Stomach (tissue), 4 donors: ENCODE data around the gene CUEDC1.
A peak's percentile ranks its signal among the peaks of the same experiment; 100 is the strongest.

Experiments
- POLR2A ChIP-seq, 4 donors: fragments of 450-650 bp; IDR thresholded peaks; one replicate each; pipeline ENCODE4 v1.6.1; 2016; ENCODE audit warnings: antibody characterized with exemption in 4 of 4, control low read depth in 2 of 4, mild to moderate bottlenecking in 1 of 4, moderate library complexity in 1 of 4
- POLR2AphosphoS5 ChIP-seq, 3 donors: sonication (generic); formaldehyde crosslinking; IDR thresholded peaks; one replicate each; pipeline ENCODE4 v1.6.1; 2016; ENCODE audit warnings: antibody characterized with exemption in 3 of 3
- TF ChIP-seq, protein P1 (sequence below), 7 experiments: fragments of 450-650 bp in 4 of 7; fragments of 200-600 bp in 3 of 7; sonication (generic) in 3 of 7; IDR thresholded peaks; one replicate each; pipeline ENCODE4 v1.5.1; 2016 to 2019; ENCODE audit warnings: antibody characterized with exemption in 7 of 7, control low read depth in 2 of 7, mild to moderate bottlenecking in 1 of 7

GRCh38 chr17:57988301-57989250 lies 33.4 kb upstream of the CUEDC1 start:
- TF ChIP-seq POLR2A (IDR thresholded peaks at IDR 0.05): no peak
- TF ChIP-seq, protein P1, sequence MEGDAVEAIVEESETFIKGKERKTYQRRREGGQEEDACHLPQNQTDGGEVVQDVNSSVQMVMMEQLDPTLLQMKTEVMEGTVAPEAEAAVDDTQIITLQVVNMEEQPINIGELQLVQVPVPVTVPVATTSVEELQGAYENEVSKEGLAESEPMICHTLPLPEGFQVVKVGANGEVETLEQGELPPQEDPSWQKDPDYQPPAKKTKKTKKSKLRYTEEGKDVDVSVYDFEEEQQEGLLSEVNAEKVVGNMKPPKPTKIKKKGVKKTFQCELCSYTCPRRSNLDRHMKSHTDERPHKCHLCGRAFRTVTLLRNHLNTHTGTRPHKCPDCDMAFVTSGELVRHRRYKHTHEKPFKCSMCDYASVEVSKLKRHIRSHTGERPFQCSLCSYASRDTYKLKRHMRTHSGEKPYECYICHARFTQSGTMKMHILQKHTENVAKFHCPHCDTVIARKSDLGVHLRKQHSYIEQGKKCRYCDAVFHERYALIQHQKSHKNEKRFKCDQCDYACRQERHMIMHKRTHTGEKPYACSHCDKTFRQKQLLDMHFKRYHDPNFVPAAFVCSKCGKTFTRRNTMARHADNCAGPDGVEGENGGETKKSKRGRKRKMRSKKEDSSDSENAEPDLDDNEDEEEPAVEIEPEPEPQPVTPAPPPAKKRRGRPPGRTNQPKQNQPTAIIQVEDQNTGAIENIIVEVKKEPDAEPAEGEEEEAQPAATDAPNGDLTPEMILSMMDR (IDR thresholded peaks at IDR 0.05): no peak
- peak in 2 of 3 donors; percentile 40 to 52 for TF ChIP-seq POLR2AphosphoS5 (IDR thresholded peaks at IDR 0.05)
